HCT116 (cell line): Measurements from ENCODE around the gene ANKRD10. TPM values are rescaled to one million over a fixed set of nuclear protein-coding genes. Genes with fewer than 3 reads are reported as not detected.

Source experiments
- ATAC-seq: fragments of 200-7000 bp; cut with Tn5 transposase; 2 replicates; pipeline ENCODE4 v1.9.1; 2020; ENCODE audit warnings: mild to moderate bottlenecking, moderate library complexity
- BruUV-seq: library from RNA; stranded (reverse); fragments of 400-500 nt; replicated peaks from 2 replicates; lab custom pipeline; 2021; lab: Mats Ljungman, UMichigan
- CTCF ChIA-PET: fragments of 300-600 bp; sonication (Branson Sonifier 250); formaldehyde crosslinking; loops from one replicate; lab custom pipeline; 2021; ENCODE audit warnings: antibody characterized with exemption; lab: Charles Lee
- POLR2A ChIA-PET: fragments of 300-600, 350-600 bp; sonication (Branson Sonifier 250); formaldehyde crosslinking; loops from one replicate; lab custom pipeline; 2021; ENCODE audit warnings: antibody characterized with exemption; lab: Charles Lee
- RAD21 ChIA-PET, 2 experiments: fragments of 300-600 bp; sonication (Branson Sonifier 250); formaldehyde crosslinking; loops; one replicate each; lab custom pipeline; 2023; ENCODE audit warnings: low total read pairs in 2 of 2; ENCODE audit not compliant: uncharacterized antibody in 2 of 2, unreplicated experiment in 2 of 2, low non-redundant PET in 1 of 2; lab: Charles Lee
- DNase-seq: peaks from one replicate; pipeline ENCODE4 v3.0.0-alpha.2; 2010; ENCODE audit warnings: low read depth, low spot score
- H2AFZ ChIP-seq: fragments of 200-600 bp; shearing (Covaris generic), sonication (generic); 2 replicates; pipeline ENCODE4 v1.6.1; 2017; ENCODE audit warnings: low read depth, mixed run types, mixed read lengths, antibody characterized with exemption, low read length; ENCODE audit not compliant: poor library complexity, severe bottlenecking
- H3K27ac ChIP-seq: 2 replicates; pipeline ENCODE4 v1.5.1; 2012; ENCODE audit warnings: low read depth, low read length
- H3K27me3 ChIP-seq: fragments of 200-600 bp; sonication (generic); 2 replicates; pipeline ENCODE4 v1.6.1; 2016; ENCODE audit warnings: mixed run types, low read length, mixed read lengths; ENCODE audit not compliant: insufficient read depth
- H3K36me3 ChIP-seq, 2 experiments: fragments of 200-500 bp in 1 of 2; fragments of 200-600 bp in 1 of 2; sonication (Bioruptor generic) in 1 of 2; sonication (generic) in 1 of 2; 2 replicates each; pipeline versions ENCODE4 v1.5.1 to v1.6.1; 2014 to 2016; ENCODE audit warnings: low read length in 2 of 2, inconsistent platforms in 1 of 2, mixed read lengths in 1 of 2, mixed run types in 1 of 2; ENCODE audit not compliant: insufficient read depth in 2 of 2, control insufficient read depth in 1 of 2
- H3K4me1 ChIP-seq, 2 experiments: fragments of 200-600 bp in 1 of 2; sonication (generic) in 1 of 2; 2 replicates each; pipeline versions ENCODE4 v1.5.1 to v1.6.1; 2012 to 2017; ENCODE audit warnings: low read length in 2 of 2, inconsistent platforms in 1 of 2, mild to moderate bottlenecking in 1 of 2, mixed read lengths in 1 of 2, mixed run types in 1 of 2, moderate library complexity in 1 of 2; ENCODE audit not compliant: insufficient read depth in 2 of 2, control insufficient read depth in 1 of 2
- H3K4me2 ChIP-seq: fragments of 200-600 bp; sonication (generic); 2 replicates; pipeline ENCODE4 v1.6.1; 2017; ENCODE audit warnings: mixed run types, low read length, mixed read lengths
- H3K4me3 ChIP-seq, 2 experiments: fragments of 200-600 bp in 1 of 2; sonication (generic) in 1 of 2; replicated peaks in 1 of 2; 2 replicates each; pipeline ENCODE4 v1.5.1; 2011 to 2016; ENCODE audit warnings: low read length in 2 of 2, control low read depth in 1 of 2, low read depth in 1 of 2, mild to moderate bottlenecking in 1 of 2, mixed read lengths in 1 of 2, mixed run types in 1 of 2
- H3K79me2 ChIP-seq: fragments of 200-600 bp; sonication (generic); 2 replicates; pipeline ENCODE4 v1.6.1; 2017; ENCODE audit warnings: mild to moderate bottlenecking, mixed run types, low read length, moderate library complexity, mixed read lengths; ENCODE audit not compliant: insufficient read depth
- H3K9ac ChIP-seq: fragments of 200-600 bp; sonication (generic); 2 replicates; pipeline ENCODE4 v1.6.1; 2016; ENCODE audit warnings: low read length, mixed read lengths
- H3K9me2 ChIP-seq: fragments of 200-600 bp; sonication (generic), shearing (Covaris generic); 2 replicates; pipeline ENCODE4 v1.6.1; 2017; ENCODE audit warnings: mixed run types, mild to moderate bottlenecking, moderate library complexity; ENCODE audit not compliant: insufficient read depth
- H3K9me3 ChIP-seq, 2 experiments: fragments of 200-500 bp in 1 of 2; fragments of 200-600 bp in 1 of 2; sonication (Bioruptor generic) in 1 of 2; sonication (generic) in 1 of 2; 2 replicates each; pipeline ENCODE4 v1.6.1; 2014 to 2017; ENCODE audit warnings: low read length in 2 of 2, mixed read lengths in 2 of 2, inconsistent platforms in 1 of 2, low read depth in 1 of 2, mild to moderate bottlenecking in 1 of 2, mixed run types in 1 of 2, moderate library complexity in 1 of 2; ENCODE audit not compliant: control insufficient read depth in 1 of 2, insufficient read depth in 1 of 2
- H4K20me1 ChIP-seq: fragments of 200-600 bp; sonication (generic), shearing (Covaris generic); 2 replicates; pipeline ENCODE4 v1.6.1; 2017; ENCODE audit warnings: mixed run types, mild to moderate bottlenecking, moderate library complexity; ENCODE audit not compliant: insufficient read depth
- CBX3 ChIP-seq: IDR thresholded peaks from 2 replicates; pipeline ENCODE4 v1.6.1; 2012; ENCODE audit warnings: low read depth
- ELF1 ChIP-seq: IDR thresholded peaks from 2 replicates; pipeline ENCODE4 v1.6.1; 2012; ENCODE audit warnings: low read depth, borderline replicate concordance
- EZH2 ChIP-seq: fragments of 200-600 bp; sonication (generic); IDR thresholded peaks from 2 replicates; pipeline ENCODE4 v1.6.1; 2017; ENCODE audit warnings: antibody characterized with exemption, mixed run types
- EZH2phosphoT487 ChIP-seq: fragments of 200-600 bp; IDR thresholded peaks from 2 replicates; pipeline ENCODE4 v1.6.1; 2018; ENCODE audit warnings: antibody characterized with exemption, borderline replicate concordance
- FOSL1 ChIP-seq: IDR thresholded peaks from 2 replicates; pipeline ENCODE4 v1.6.1; 2012; ENCODE audit warnings: low read depth
- JUND ChIP-seq: IDR thresholded peaks from 2 replicates; pipeline ENCODE4 v1.6.1; 2012
- POLR2A ChIP-seq: IDR thresholded peaks from 2 replicates; pipeline ENCODE4 v1.7.0; 2011; ENCODE audit warnings: borderline replicate concordance; ENCODE audit not compliant: insufficient read depth, insufficient read length; ENCODE audit errors: extremely low read depth
- POLR2AphosphoS5 ChIP-seq: IDR thresholded peaks from 2 replicates; pipeline ENCODE4 v1.6.1; 2011; ENCODE audit warnings: mild to moderate bottlenecking, low read depth, low read length, moderate library complexity
- SIN3A ChIP-seq: IDR thresholded peaks from 2 replicates; pipeline ENCODE4 v1.6.1; 2012; ENCODE audit warnings: low read depth
- SP1 ChIP-seq: IDR thresholded peaks from 2 replicates; pipeline ENCODE4 v1.6.1; 2012; ENCODE audit warnings: low read depth
- SRF ChIP-seq: IDR thresholded peaks from 2 replicates; pipeline ENCODE4 v1.6.1; 2012; ENCODE audit warnings: low read depth
- TCF7L2 ChIP-seq: IDR thresholded peaks from 2 replicates; pipeline ENCODE4 v1.7.0; 2011; ENCODE audit warnings: borderline replicate concordance, inconsistent platforms; ENCODE audit not compliant: insufficient read depth, insufficient read length; ENCODE audit errors: extremely low read depth
- YY1 ChIP-seq: IDR thresholded peaks from 2 replicates; pipeline ENCODE4 v1.6.1; 2011; ENCODE audit warnings: low read length, low read depth, moderate library complexity, mild to moderate bottlenecking; ENCODE audit not compliant: insufficient replicate concordance; ENCODE audit errors: extremely low read depth
- ZFX ChIP-seq: fragments of 450-650 bp; IDR thresholded peaks from 2 replicates; pipeline ENCODE4 v1.6.1; 2017
- ZNF274 ChIP-seq: fragments of 200-500 bp; sonication (Bioruptor generic); IDR thresholded peaks from 2 replicates; pipeline ENCODE4 v1.6.1; 2014; ENCODE audit warnings: mild to moderate bottlenecking, low read depth, low read length, inconsistent platforms
- intact Hi-C: fragments of 100-400 bp; cut with micrococcal nuclease; formaldehyde crosslinking; loops from 2 replicates; pipeline ENCODE4 v1.10.0; 2022
- total RNA-seq: library from RNA; stranded (reverse); gene quantifications from one replicate; pipeline ENCODE4 v1.2.1, GENCODE V29; 2021; ENCODE audit not compliant: unreplicated experiment
- TF ChIP-seq, protein P1 (sequence below), 3 experiments: fragments of 200-600 bp in 1 of 3; sonication (generic) in 1 of 3; IDR thresholded peaks in 2 of 3; conservative IDR thresholded peaks in 1 of 3; 2 replicates each; pipeline ENCODE4 v1.5.1; 2012 to 2017; ENCODE audit warnings: low read depth in 2 of 3, low read length in 2 of 3, antibody characterized with exemption in 1 of 3, borderline replicate concordance in 1 of 3, control low read depth in 1 of 3, mild to moderate bottlenecking in 1 of 3, mixed read lengths in 1 of 3, mixed run types in 1 of 3, moderate library complexity in 1 of 3; ENCODE audit not compliant: insufficient read depth in 1 of 3
- TF ChIP-seq, protein P2 (sequence below): IDR thresholded peaks from 2 replicates; pipeline ENCODE4 v1.6.1; 2012

Gene ANKRD10
- total RNA-seq, 1 experiment from 2014 or later = 173 TPM

DNA sequence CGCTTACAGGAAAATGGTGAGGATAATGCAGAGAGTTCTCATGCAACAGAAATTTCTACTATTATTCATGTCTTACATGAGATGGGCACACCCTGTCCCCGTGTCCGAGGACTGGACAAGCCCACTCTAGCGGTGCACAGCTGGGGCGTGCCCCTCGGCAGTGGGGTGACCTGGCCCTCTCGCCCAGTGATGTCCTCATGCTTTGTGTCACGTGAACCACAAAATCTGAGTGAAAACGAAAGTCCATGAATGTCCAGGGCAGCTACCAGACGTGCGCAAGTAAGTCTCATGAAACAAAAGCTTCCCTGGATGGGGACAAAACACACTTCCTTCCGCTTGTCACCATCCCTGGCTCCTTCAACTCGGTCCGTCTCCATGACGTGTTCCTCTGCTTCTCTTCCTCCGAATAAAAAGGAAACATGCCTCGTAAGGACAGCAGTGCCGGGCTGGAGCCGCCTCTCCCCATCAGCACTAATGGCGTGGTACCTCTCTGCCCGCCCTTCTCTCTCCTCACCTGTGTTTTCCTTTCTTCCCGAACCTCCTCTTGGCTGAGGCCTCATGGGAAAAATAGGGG, 45.6 kb downstream of the ANKRD10 start:
- Histone ChIP-seq H3K27ac (peak overlapping the region; percentile 85), H3K4me2 (peak overlapping the region; percentile 78), H3K4me3 (peak overlapping the region; percentile 61 to 62), H3K9ac (peak overlapping the region; percentile 69), H3K9me3 (no peaks in the 10 kb centered on the region), H2AFZ (no peak overlapping the region), H3K9me2 (no peaks in the 10 kb centered on the region), H3K4me1 (peaks cover 15 to 50% of the 10 kb centered on the region in 2 experiments), H3K27me3 (no peaks in the 10 kb centered on the region), H3K36me3 (no peaks in the 10 kb centered on the region), H3K79me2 (no peaks in the 10 kb centered on the region), H4K20me1 (no peaks in the 10 kb centered on the region)
- CTCF ChIA-PET = no interaction called here
- intact Hi-C loops = no loop called here
- POLR2A ChIA-PET = interaction anchor here (1.4 to 1.5 kb wide), 3 partner anchors 11 to 154 kb away, joined by 3 to 5 read pairs (median 3); no protein-coding TSS in a partner anchor
- ATAC-seq (no peak), DNase-seq (no peak)
- no TSS peak for BruUV-seq
- RAD21 ChIA-PET = no interaction called here
- TF ChIP-seq POLR2A = no peak
- no peak for TF ChIP-seq ZNF274
- no peak for TF ChIP-seq ZFX
- TF ChIP-seq YY1 = peak; percentile 11

DNA sequence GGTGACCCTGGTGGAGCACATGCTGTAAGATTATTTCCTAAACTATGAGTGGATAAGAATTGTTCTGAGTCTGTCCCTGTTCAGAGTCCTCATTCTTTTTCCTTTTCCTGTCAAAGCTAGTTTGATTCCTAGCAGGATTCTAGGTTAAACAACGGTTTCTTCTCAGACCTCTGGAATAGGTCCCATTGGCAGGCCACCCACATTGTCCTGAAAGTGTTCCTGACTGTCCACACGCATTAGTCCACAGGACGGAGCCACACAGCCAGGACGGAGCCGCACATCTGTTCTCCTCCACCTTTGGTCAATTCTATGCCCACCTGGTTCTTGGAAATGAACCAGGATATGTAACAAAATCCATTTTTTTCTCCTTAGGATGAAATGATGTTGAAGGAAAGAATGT, 46.1 kb downstream of the ANKRD10 start:
- Histone ChIP-seq H3K9ac (peak overlapping the region; percentile 69; the same call in 1 of the 2 replicates), H3K9me2 (no peaks in the 10 kb centered on the region), H3K27me3 (no peaks in the 10 kb centered on the region), H3K36me3 (no peaks in the 10 kb centered on the region), H4K20me1 (no peaks in the 10 kb centered on the region), H3K4me3 (no peak overlapping the region; a peak in 1 of 4 replicates), H3K79me2 (no peaks in the 10 kb centered on the region), H3K4me2 (peak overlapping the region; percentile 78), H3K4me1 (peaks cover 15 to 44% of the 10 kb centered on the region in 2 experiments), H3K9me3 (no peaks in the 10 kb centered on the region), H3K27ac (no peak overlapping the region), H2AFZ (no peak overlapping the region)
- intact Hi-C loops = no loop called here
- POLR2A ChIA-PET = interaction anchor here (1.4 kb wide), 1 partner anchor 12 kb away, joined by 3 read pairs; no protein-coding TSS in a partner anchor
- CTCF ChIA-PET = no interaction called here
- no peak for TF ChIP-seq SIN3A
- TF ChIP-seq YY1 = no peak
- no peak for TF ChIP-seq FOSL1
- no peak for TF ChIP-seq EZH2phosphoT487
- TF ChIP-seq, protein P1, sequence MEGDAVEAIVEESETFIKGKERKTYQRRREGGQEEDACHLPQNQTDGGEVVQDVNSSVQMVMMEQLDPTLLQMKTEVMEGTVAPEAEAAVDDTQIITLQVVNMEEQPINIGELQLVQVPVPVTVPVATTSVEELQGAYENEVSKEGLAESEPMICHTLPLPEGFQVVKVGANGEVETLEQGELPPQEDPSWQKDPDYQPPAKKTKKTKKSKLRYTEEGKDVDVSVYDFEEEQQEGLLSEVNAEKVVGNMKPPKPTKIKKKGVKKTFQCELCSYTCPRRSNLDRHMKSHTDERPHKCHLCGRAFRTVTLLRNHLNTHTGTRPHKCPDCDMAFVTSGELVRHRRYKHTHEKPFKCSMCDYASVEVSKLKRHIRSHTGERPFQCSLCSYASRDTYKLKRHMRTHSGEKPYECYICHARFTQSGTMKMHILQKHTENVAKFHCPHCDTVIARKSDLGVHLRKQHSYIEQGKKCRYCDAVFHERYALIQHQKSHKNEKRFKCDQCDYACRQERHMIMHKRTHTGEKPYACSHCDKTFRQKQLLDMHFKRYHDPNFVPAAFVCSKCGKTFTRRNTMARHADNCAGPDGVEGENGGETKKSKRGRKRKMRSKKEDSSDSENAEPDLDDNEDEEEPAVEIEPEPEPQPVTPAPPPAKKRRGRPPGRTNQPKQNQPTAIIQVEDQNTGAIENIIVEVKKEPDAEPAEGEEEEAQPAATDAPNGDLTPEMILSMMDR (IDR thresholded peaks at IDR 0.05 in 2 of 3, conservative IDR thresholded peaks at IDR 0.05 in 1 of 3; ENCODE audit: borderline replicate concordance in 1 of 3, insufficient read depth in 1 of 3, low read depth in 2 of 3, low read length in 2 of 3) = no peak
- no peak for TF ChIP-seq CBX3
- TF ChIP-seq EZH2 = no peak
- no peak for TF ChIP-seq JUND
- no peak for TF ChIP-seq POLR2AphosphoS5
- no peak for TF ChIP-seq ELF1
- no peak for TF ChIP-seq ZFX
- TF ChIP-seq, protein P2, sequence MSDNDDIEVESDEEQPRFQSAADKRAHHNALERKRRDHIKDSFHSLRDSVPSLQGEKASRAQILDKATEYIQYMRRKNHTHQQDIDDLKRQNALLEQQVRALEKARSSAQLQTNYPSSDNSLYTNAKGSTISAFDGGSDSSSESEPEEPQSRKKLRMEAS = no peak
- TF ChIP-seq POLR2A = no peak
- no peak for TF ChIP-seq ZNF274
- TF ChIP-seq SRF = no peak
- TF ChIP-seq TCF7L2 = no peak
- no peak for TF ChIP-seq SP1
- RAD21 ChIA-PET = no interaction called here
- ATAC-seq = no peak
- no peak for DNase-seq
- no TSS peak for BruUV-seq
